GM18858 (cell line): ENCODE data around the gene GPM6B.

Experiments used
- ATAC-seq: cut with Tn5 transposase; IDR thresholded peaks from one replicate; pipeline ENCODE4 v1.9.1; 2021; ENCODE audit not compliant: unreplicated experiment

GPM6B gene

DNA sequence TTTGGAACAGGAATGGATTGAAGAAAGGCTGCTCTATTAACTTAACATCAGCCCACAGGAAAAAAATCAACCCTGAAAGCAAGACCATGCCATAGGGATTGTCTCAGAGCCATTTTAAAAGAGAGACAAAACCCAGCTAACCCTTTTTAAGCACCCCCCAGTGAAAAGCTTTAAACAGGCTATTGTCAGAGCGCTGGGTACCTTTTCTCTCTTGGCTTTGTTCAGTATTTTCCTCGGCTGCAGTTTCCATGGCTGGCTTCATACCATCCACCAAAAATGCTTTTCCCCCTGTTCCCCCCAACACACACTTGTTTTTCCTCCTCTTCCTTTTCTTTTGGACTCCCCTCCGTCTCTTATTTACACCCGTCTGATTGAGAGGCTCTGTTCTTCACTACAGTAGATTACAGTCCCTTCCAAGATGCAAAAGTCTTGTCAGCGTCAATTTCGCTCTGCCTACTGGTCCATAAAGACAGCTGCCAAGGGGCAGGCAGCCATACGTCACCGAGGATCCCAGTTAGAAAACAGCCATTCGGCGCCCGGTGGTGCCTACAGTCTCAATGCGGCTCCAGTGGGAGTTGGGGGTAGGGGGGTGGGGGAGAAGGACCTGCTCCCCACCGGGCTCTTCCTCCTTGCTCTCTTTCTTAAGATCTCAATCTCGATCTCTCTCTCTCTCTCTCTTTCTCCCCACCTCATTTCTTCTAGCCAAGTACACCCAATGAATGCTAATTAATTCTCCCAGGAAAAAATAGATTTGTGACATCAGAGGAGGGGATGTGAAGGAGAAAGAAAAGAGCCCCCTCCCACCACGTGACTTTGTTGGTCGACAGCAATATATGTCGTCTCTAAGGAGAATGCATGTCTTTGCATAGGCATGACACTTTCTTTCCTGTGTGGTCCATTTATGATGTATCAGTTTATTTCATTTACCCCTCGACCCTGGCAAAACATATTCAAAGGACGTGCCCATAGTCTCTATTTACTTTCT is at the start of gene GPM6B:
Gene GPM6B (minus strand): TSS at position 451 of the 985 bp plus-strand sequence. CDS start 189 bp downstream, at position 262.
- ATAC-seq, result no peak

GRCh38 chrX:13864264-13864663 is 47.4 kb upstream of the GPM6B start:
- ATAC-seq, result no peak

DNA sequence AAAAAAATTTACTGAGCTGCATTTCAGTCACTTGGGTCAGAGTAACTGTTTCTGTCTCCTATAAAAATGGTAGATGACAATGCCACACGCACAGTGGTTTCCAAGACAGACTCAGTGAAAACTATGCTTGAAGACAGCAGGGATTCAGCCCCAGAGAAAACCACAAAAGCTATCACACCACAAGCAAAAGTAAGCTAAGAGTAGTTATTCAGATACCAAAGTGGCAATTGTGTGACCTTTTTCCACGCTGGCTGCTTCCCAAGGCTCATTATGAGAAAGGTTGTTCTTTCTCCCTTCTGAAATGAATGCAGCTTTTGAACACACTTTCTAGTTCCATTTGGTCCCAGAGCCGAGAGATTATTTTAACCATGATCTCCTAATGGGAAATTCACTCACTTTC is 46.4 kb upstream of the GPM6B start:
- ATAC-seq, result no peak

- ATAC-seq, result no peak
Observed at GRCh38 chrX:13859724-13860123, 42.8 kb upstream of the GPM6B start.

GRCh38 chrX:13857804-13858203 is 40.9 kb upstream of the GPM6B start:
- no peak for ATAC-seq

DNA sequence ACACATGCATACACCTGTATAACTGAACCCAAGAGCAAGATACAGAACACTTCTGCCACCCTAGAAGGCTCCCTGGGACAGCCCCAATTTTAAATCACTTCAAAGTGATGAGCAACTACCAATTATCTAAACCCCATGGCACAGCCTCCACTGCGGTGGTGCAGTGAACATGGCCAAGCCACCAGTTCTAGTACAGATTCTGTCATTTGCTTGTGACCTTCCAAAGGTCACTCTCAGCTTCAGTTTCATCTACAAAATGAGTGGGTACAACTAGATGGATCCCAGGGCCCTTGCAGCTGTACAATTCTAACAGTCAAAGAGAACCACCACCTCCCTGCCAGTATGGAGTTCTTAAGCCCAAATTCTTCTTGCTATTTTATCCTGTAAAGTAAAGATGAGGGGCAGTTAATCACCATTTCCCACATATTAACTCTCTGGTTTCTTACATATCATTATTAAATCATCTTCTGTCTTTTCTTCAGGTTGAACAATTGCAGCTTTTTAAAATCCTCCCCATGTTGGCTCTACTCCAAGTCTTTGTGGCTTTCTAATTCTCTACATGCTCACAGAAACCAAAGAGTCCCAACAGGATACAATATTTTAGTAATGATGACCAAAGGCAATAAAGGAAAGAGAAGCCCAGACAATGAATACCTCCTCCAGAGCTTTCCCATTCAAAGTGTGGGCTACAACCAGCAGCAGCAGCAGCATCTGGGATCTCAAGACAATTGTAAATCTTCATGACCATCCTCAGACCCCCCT is 39.0 kb upstream of the GPM6B start:
- no peak for ATAC-seq

- no peak for ATAC-seq
Observed at GRCh38 chrX:13854003-13854402, 37.1 kb upstream of the GPM6B start.

DNA sequence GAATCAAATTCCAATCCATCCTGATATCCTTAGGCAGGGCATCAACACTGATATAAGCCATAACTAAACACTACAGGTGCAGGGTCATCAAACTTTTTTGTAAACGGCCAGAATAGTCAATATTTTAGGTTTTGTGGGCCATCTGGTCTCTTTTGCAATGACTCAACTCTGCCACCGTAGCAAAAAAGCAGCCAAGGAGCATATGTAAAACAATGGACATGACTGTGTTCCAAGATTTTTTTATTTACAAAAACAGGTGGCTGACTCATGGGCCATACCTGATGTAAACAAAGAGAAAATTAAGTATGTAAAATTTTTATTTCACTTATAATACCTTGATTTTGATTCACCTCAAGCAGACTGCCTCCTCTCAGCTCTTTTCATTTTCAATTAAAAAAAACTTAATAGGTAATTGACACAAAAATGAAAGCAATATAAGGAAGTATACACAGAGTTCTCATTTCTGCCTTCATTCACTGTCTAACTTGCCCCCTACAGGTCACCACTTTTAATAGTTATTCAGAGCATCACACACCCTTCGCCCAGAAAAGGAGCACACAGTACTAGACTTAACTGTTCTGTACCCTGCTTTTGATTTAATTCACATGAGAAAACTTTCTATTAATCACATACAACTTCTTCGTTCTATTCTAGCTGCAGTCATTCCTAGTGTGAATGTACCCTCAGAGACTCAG is 35.3 kb upstream of the GPM6B start:
- ATAC-seq, result no peak

GRCh38 chrX:13845721-13846378 is 29.0 kb upstream of the GPM6B start:
- ATAC-seq, result no peak

DNA sequence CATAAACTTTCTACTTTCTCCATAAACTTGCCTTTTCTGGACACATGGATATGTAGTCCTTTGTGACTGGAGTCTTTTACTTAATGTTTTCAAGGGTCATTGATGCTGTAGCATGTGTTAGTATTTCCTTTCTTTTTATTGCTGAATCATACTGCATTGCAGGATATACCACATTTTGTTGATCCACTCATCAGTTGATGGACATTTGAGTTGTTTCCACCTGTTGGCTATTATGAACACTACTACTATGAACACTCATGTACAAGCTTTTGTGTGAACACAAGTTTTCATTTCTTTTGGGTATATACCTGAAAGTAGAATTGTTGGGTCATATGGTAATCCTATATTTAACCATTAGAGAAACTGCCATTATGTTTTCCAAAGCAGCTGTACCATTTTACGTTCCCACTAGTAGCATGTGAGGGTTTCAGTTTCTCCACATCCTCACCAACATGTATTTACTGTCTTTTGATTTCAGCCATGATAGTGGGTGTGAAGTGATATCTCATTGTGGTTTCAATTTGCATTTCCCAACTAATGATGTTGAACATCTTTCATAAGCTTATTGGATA is 26.3 kb upstream of the GPM6B start:
- ATAC-seq, result no peak

DNA sequence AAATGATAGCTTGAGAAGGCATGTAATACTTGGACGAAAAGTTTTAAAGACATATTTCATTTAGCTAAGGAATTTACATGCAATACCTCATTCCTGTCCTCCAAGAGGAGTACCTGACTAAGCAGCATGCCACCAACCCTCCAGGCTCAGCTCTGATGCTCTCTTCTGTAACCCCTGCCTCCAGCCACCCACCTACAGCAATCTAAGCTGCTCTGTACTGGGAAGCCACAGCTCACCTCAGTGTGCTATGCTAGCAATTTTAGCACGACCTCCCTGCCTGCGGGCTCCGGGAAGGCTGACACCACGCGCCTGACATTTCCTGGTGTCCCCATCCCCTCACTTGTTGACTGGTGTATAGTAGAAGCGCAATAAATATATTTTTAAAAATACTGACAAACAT is 23.2 kb upstream of the GPM6B start:
- no peak for ATAC-seq

DNA sequence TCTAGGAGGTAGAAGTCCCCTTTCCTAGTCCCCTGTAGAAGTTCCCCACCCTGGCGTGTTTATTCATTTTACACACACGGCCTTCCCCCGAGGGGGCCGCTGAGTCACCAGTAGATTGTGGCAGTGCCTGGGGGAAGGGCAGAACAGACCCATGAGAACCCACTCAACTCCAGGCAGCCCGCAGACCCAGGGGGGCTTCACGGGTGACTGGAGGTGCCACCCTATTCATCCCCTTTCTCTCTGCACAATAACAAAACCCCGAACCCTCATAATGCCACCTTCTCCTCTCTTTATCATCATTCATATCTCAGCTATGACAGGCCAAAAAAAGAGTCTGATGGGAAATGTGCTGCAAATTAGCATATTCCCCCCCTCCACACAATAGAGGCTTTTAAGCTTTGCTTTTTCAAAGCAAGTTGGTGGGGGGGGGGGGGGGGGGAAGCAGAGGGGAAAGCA is 20.4 kb upstream of the GPM6B start:
- no peak for ATAC-seq

GRCh38 chrX:13836575-13836974 is 19.7 kb upstream of the GPM6B start:
- ATAC-seq, result no peak

- no peak for ATAC-seq
Observed at GRCh38 chrX:13835825-13836224, 18.9 kb upstream of the GPM6B start.

GRCh38 chrX:13834355-13834754 is 17.5 kb upstream of the GPM6B start:
- no peak for ATAC-seq

- no peak for ATAC-seq
Observed at GRCh38 chrX:13829983-13830382, 13.1 kb upstream of the GPM6B start.

- no peak for ATAC-seq
Observed at GRCh38 chrX:13828392-13828791, 11.5 kb upstream of the GPM6B start.

GRCh38 chrX:13827298-13828090 is 10.6 kb upstream of the GPM6B start:
- no peak for ATAC-seq

DNA sequence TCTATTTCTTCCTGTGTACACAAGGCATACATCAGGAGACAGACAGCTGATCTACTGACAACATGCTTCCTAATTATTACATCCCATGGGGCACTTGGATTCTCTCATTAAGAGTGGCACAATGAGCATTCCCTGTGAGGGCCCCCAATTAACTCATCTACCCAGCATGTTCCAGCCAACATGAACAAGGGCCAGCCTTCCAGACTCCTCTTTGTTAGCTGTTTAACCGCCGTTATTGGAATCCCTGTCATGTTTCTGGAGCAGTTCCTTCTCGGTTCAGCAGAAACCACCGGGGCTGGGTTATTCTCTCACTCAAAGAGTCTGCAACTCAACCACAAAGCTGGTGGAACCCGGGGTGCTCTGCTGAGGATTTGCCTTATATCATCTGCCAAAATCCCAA is 9.9 kb upstream of the GPM6B start:
- no peak for ATAC-seq
